Heart left ventricle (tissue), 16 donors: ENCODE measurements around the gene PFKFB4. TPM values are rescaled to one million over a fixed set of nuclear protein-coding genes. Genes with fewer than 3 reads are reported as not detected.

Source experiments
- ATAC-seq, 4 donors: fragments of 200-7000 bp; cut with Tn5 transposase; one replicate each; pipeline ENCODE4 v1.9.1; 2020 to 2022; ENCODE audit warnings: moderate library complexity in 4 of 4, mild to moderate bottlenecking in 3 of 4, moderate number of reproducible peaks in 1 of 4
- DNase-seq, 5 donors: peaks; one replicate each; pipeline ENCODE4 v3.0.0-alpha.2; 2020
- H3K27ac ChIP-seq, 12 donors: fragments of 200-600 bp; sonication (generic) in 4 of 12; one replicate each; pipeline versions ENCODE4 v1.5.0 to v1.8.0; 2016 to 2022; ENCODE audit warnings: mild to moderate bottlenecking in 2 of 12
- H3K27me3 ChIP-seq, 9 donors: fragments of 200-600 bp; sonication (generic) in 2 of 9; one replicate each; pipeline versions ENCODE4 v1.5.1 to v1.8.0; 2016 to 2022; ENCODE audit warnings: mild to moderate bottlenecking in 3 of 9
- H3K36me3 ChIP-seq, 9 donors: fragments of 200-600 bp; sonication (generic) in 2 of 9; one replicate each; pipeline versions ENCODE4 v1.5.0 to v1.8.0; 2018 to 2022; ENCODE audit warnings: mild to moderate bottlenecking in 2 of 9
- H3K4me1 ChIP-seq, 12 donors: fragments of 200-600 bp; sonication (generic) in 4 of 12; one replicate each; pipeline versions ENCODE4 v1.5.0 to v1.8.0; 2016 to 2022; ENCODE audit warnings: mild to moderate bottlenecking in 3 of 12
- H3K4me3 ChIP-seq, 12 donors: fragments of 200-600 bp; sonication (generic) in 4 of 12; one replicate each; pipeline versions ENCODE4 v1.5.0 to v1.8.0; 2017 to 2022; ENCODE audit warnings: mild to moderate bottlenecking in 9 of 12, moderate library complexity in 4 of 12
- H3K9me3 ChIP-seq, 12 donors: fragments of 200-600 bp; sonication (generic) in 4 of 12; one replicate each; pipeline versions ENCODE4 v1.5.0 to v1.8.0; 2016 to 2022; ENCODE audit warnings: mild to moderate bottlenecking in 1 of 12
- POLR2A ChIP-seq, 2 donors: fragments of 450-650 bp; IDR thresholded peaks; one replicate each; pipeline ENCODE4 v1.6.1; 2017; ENCODE audit warnings: antibody characterized with exemption in 2 of 2, mild to moderate bottlenecking in 2 of 2, moderate library complexity in 2 of 2
- WGBS, 4 donors: extraction: QIAGEN DNeasy Blood & Tissue Kit in 2 of 4; methylation state at CpG; one replicate each; pipeline versions ENCODE4 v1.1.5 to v1.1.7; 2013 to 2018; 5-methylcytosine and 5-hydroxymethylcytosine counted together
- intact Hi-C, 10 donors: fragments of 100-400 bp; cut with DNase I; formaldehyde crosslinking; loops; one replicate each; pipeline versions ENCODE4 v1.11.1 to v1.14.2; 2022
- long read RNA-seq, 3 donors: library from polyadenylated mRNA; unstranded; transcript quantifications; one replicate each; pipeline ENCODE4 v2.0.0, GENCODE V29; 2020 to 2021
- polyA plus RNA-seq, 2 donors: library from polyadenylated mRNA; stranded (reverse); fragments of 200-250 nt; gene quantifications; one replicate each; pipeline ENCODE4 v1.2.3, GENCODE V29; 2013
- total RNA-seq, 9 donors: library from RNA; depleted of rRNA in 2 of 9; stranded (reverse); fragments of >200 nt in 2 of 9; fragmentation: NEBNext Ultra II Directional in 3 of 9; extraction: Animal tissue kit (Norgen Biotek cat#: 25700) in 3 of 9; gene quantifications; one replicate each; pipeline versions ENCODE4 v1.1.0 to v1.2.4, GENCODE V29; 2016 to 2023
- TF ChIP-seq, protein P1 (sequence below), 12 donors: fragments of 200-600 bp; sonication (generic) in 4 of 12; IDR thresholded peaks; one replicate each; pipeline versions ENCODE4 v1.5.0 to v1.8.0; 2018 to 2022; ENCODE audit warnings: antibody characterized with exemption in 12 of 12, mild to moderate bottlenecking in 5 of 12
- donor health status: ischemic (EF 13 %, LVEDD 7.1; RV severe dilation, severe dysfunction).
- donor health status: healthy with polysubstance abuse.
- donor health status: DM: no; HTN: yes; CAD: no.
- donor health status: DM: no; HTN: no; CAD: no.
- donor health status: ischemic (EF 25% LVEDD 6.9; RV normal size, moderate dysfunction).
- donor health status: ischemic (EF 25% LVEDD 5.7; RV mildly dilated, moderate dysfunction).
- donor health status: healthy.
- donor health status: DM: yes; HTN: yes; CAD: no.
- donor health status: ischemic (EF 35%, LVEDD 5.7; RV mildly dilated, moderate dysfunction).
- donor health status: nonischemic (EF 11% LVEDD 7.7; RV severe dilation, severe dysfunction).
- donor health status: DM: yes; HTN: yes; CAD: no.
- donor health status: PGD.
- donor health status: ischemic (EF 29% LVEDD 5.4; RV normal size, mild dysfunction).
- donor health status: nonischemic (EF 23%, LVEDD 6.1; RV moderate dilation, normal function).

The PFKFB4 gene
- total RNA-seq (1 to 10 TPM in 5 of 9 donors, under 1 TPM in 4; 0.44 to 9.1 (median 1.0) TPM), polyA plus RNA-seq (1 to 10 TPM; 1.2 to 1.3 TPM)
- long read RNA-seq, donor 1: 0 reads
- long read RNA-seq, donor 2: 0 reads
- long read RNA-seq, donor 3, partial matches to known transcripts: 0 of 1 reads
- long read RNA-seq, donor 3, other reads (novel, unspliced or antisense): 0 of 1 reads

DNA sequence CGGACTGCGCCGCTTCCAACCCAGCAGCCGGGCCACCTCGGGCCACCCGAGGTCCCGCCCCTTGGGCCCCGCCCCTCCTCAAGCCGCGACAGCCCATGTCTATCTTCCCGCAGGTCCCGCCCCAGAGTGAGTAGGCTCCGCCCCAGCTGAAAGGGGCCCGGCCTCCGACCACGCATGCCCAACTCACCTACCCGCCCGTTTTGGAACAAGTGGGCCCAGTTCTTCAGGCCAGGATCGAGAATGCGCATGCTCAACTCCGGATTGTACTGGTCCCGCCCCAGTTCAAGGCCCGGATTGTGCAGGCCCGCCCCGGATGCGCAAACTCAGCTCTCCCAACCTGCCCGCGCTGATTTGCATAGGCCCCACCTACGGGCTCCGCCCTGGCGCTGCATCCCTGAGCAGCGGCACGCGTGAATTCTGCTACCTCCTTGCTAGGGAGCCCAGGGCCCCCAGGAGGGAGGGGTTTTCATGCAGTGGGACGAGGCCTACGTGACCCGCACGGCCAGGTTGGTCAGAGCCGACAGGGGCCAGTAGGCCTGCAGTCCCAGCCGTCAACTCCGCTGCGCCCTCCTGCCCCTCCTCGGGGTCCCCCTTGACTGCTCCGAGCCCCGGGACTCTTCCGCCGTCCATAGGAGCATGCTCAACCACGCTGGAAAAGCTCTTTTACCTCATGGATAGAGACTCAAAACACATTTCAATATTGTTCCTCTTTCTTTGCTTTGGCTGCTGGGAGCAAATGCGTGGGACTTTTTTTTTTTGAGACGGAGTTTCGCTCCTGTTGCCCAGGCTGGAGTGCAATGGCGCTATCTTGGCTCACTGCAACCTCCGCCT is at the start of gene PFKFB4:
Gene PFKFB4, minus strand, starts transcription at position 8 of the 831 bp plus-strand sequence. CDS start 26 bp downstream, outside the sequence.
- H3K4me1 ChIP-seq: peaks cover 5 to 83% (median 33%) of the 10 kb centered on the region in 12 donors
- intact Hi-C loops: loop anchor here in 5 of 10 donors (2.0 to 10.0 kb wide), 6 partner anchors 50 to 282 kb away; partner anchors contain the start of genes UQCRC1 (in 2 of the 5), ATRIP (in 1 of the 5) and SLC26A6 (in 1 of the 5)
- WGBS, 4 donors: 1% methylated on average over 41 to 53 of the region's 53 CpGs
- peak within 1 kb of the TSS; percentile 26 to 70 (median 58) for H3K4me3 ChIP-seq
- H3K27me3 ChIP-seq: no peaks in the 10 kb centered on the region
- no peaks in the 10 kb centered on the region for H3K9me3 ChIP-seq
- H3K27ac ChIP-seq: peak within 1 kb of the TSS in 11 of 12 donors; percentile 19 to 92 (median 64)
- H3K36me3 ChIP-seq: no peaks in the 10 kb centered on the region
- DNase-seq: peak; percentile 99
- ATAC-seq: peak; percentile 92 to 94 (median 93)
- TF ChIP-seq POLR2A (IDR thresholded peaks at IDR 0.05): peak in 1 of 2 donors; percentile 38
- TF ChIP-seq, protein P1, sequence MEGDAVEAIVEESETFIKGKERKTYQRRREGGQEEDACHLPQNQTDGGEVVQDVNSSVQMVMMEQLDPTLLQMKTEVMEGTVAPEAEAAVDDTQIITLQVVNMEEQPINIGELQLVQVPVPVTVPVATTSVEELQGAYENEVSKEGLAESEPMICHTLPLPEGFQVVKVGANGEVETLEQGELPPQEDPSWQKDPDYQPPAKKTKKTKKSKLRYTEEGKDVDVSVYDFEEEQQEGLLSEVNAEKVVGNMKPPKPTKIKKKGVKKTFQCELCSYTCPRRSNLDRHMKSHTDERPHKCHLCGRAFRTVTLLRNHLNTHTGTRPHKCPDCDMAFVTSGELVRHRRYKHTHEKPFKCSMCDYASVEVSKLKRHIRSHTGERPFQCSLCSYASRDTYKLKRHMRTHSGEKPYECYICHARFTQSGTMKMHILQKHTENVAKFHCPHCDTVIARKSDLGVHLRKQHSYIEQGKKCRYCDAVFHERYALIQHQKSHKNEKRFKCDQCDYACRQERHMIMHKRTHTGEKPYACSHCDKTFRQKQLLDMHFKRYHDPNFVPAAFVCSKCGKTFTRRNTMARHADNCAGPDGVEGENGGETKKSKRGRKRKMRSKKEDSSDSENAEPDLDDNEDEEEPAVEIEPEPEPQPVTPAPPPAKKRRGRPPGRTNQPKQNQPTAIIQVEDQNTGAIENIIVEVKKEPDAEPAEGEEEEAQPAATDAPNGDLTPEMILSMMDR (IDR thresholded peaks at IDR 0.05): peak in 4 of 12 donors; percentile 11 to 34 (median 20)

- H3K27me3 ChIP-seq: no peaks in the 10 kb centered on the region
- TF ChIP-seq, protein P1 (IDR thresholded peaks at IDR 0.05): no peak
- no peak for TF ChIP-seq POLR2A (IDR thresholded peaks at IDR 0.05)
- H3K27ac ChIP-seq: peak overlapping the region in 10 of 12 donors; percentile 34 to 97 (median 82)
- WGBS, 4 donors: 18 to 34% (median 30%) methylated on average over 2 of the region's 2 CpGs
- H3K4me3 ChIP-seq: no peak overlapping the region
- peak; percentile 70 to 91 (median 79) for DNase-seq
- H3K9me3 ChIP-seq: no peaks in the 10 kb centered on the region
- ATAC-seq: peak; percentile 6 to 33 (median 28)
- peaks cover 0 to 93% (median 79%) of the 10 kb centered on the region in 9 donors for H3K36me3 ChIP-seq
- H3K4me1 ChIP-seq: peaks cover 8 to 92% (median 48%) of the 10 kb centered on the region in 12 donors
- intact Hi-C loops: loop anchor here in 2 of 10 donors (5.0 kb wide), 1 partner anchor 39 kb away; the partner anchor contains the start of gene UCN2 (in 2 of the 2)
Measured at GRCh38 chr3:48601622-48601994, 45.0 kb upstream of the PFKFB4 start.

- ATAC-seq (no peak), DNase-seq (peak in 1 of 5 donors; percentile 53)
- intact Hi-C loops: loop anchor here in 2 of 10 donors (5.0 kb wide), 1 partner anchor 39 kb away; the partner anchor contains the start of gene UCN2 (in 2 of the 2)
- H3K36me3 ChIP-seq: peaks cover 0 to 87% (median 72%) of the 10 kb centered on the region in 9 donors
- no peak overlapping the region for H3K4me3 ChIP-seq
- WGBS, 4 donors: 89 to 94% (median 93%) methylated on average over 19 of the region's 19 CpGs
- H3K9me3 ChIP-seq: no peaks in the 10 kb centered on the region
- peak overlapping the region in 10 of 12 donors; percentile 43 to 97 (median 82) for H3K27ac ChIP-seq
- TF ChIP-seq, protein P1 (IDR thresholded peaks at IDR 0.05): no peak
- TF ChIP-seq POLR2A (IDR thresholded peaks at IDR 0.05): no peak
- H3K27me3 ChIP-seq: no peaks in the 10 kb centered on the region
- peaks cover 8 to 92% (median 55%) of the 10 kb centered on the region in 12 donors for H3K4me1 ChIP-seq
Measured at GRCh38 chr3:48600711-48601621, 44.4 kb upstream of the PFKFB4 start.
